Body of pancreas (tissue), 4 donors: ENCODE data around the gene CCDC78.

ENCODE experiments used
- POLR2A ChIP-seq, 3 donors: fragments of 450-650 bp; IDR thresholded peaks; one replicate each; pipeline ENCODE4 v1.6.1; 2016; ENCODE audit warnings: antibody characterized with exemption in 3 of 3, mild to moderate bottlenecking in 2 of 3
- TF ChIP-seq, protein P1 (sequence below), 7 experiments: fragments of 450-650 bp in 4 of 7; fragments of 200-600 bp in 3 of 7; sonication (generic) in 3 of 7; IDR thresholded peaks; one replicate each; pipeline ENCODE4 v1.5.1; 2016 to 2019; ENCODE audit warnings: antibody characterized with exemption in 7 of 7

DNA sequence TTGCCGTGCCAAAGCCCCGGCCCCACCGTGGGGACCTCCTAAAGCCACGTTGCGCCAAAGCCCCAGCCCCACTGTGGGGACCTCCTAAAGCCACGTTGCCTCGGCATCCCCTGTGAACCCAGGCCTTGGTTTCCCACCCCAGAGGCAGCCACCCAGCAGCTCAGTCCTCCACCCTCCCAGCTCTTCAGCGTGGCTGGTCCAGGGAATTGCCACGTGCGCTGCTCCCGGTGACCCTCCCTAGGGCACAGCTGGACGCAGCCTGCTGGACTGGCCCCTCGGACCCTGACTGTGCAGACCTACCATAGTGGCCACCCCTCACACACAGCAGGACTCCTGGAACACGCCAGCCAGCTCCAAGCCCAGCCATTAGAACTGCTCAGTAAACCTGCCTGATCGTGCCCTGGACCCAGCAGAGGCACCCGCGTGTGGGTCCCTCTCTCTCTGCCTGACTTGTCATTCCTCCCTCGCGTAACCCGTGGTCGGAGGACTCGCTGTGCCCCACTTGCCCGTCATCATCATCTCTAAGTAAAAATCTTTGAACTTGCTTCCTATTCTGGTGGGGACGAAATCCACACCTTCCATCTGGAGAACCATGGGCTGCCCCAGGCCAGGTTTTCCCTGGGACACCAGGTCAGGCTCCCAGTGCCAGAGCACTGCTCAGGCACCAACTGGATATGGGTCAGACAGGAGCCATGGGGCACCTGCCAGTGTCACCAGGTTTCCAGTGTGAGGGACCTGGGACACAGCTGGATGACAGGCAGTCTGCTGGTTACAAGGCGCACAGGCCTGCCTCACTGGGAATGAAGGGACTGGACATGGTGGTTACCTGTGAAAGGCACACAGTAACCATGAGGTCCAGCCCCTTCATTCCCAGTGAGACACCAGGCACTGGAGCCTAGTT, 9.0 kb upstream of the CCDC78 start:
- TF ChIP-seq POLR2A (IDR thresholded peaks at IDR 0.05), result no peak
- TF ChIP-seq, protein P1, sequence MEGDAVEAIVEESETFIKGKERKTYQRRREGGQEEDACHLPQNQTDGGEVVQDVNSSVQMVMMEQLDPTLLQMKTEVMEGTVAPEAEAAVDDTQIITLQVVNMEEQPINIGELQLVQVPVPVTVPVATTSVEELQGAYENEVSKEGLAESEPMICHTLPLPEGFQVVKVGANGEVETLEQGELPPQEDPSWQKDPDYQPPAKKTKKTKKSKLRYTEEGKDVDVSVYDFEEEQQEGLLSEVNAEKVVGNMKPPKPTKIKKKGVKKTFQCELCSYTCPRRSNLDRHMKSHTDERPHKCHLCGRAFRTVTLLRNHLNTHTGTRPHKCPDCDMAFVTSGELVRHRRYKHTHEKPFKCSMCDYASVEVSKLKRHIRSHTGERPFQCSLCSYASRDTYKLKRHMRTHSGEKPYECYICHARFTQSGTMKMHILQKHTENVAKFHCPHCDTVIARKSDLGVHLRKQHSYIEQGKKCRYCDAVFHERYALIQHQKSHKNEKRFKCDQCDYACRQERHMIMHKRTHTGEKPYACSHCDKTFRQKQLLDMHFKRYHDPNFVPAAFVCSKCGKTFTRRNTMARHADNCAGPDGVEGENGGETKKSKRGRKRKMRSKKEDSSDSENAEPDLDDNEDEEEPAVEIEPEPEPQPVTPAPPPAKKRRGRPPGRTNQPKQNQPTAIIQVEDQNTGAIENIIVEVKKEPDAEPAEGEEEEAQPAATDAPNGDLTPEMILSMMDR (IDR thresholded peaks at IDR 0.05), result no peak
